Measurements from ENCODE around the gene TNFRSF25. TPM values are rescaled to one million over a fixed set of nuclear protein-coding genes. Genes with fewer than 3 reads are reported as not detected.
"Not testable (repeated sequence)": the region's sequence is repeated elsewhere in the genome, so short reads cannot be mapped to it uniquely, and the experiment has no call there.

The TNFRSF25 gene
- total RNA-seq, 6 experiments from 2014 or later = 1.8 to 3.2 (median 2.7) TPM

GRCh38 chr1:6460301-6461050 is 5.5 kb downstream of the TNFRSF25 start:
- Mint-ChIP-seq H3K27ac (no peak overlapping the region), H3K9me3 (no peaks in the 10 kb centered on the region), H3K4me3 (no peak overlapping the region), H3K36me3 (ENCODE audit: low read depth) (peaks cover 7% of the 10 kb centered on the region), H3K27me3 (ENCODE audit: insufficient read depth) (peaks cover 33% of the 10 kb centered on the region), H3K4me1 (ENCODE audit: low read depth) (no peaks in the 10 kb centered on the region)
- no peak for DNase-seq
- no peak for TF ChIP-seq CTCF (IDR thresholded peaks at IDR 0.05)

- H3K27ac Mint-ChIP-seq = no peak overlapping the region
- no peak for TF ChIP-seq CTCF (IDR thresholded peaks at IDR 0.05)
- H3K4me1 Mint-ChIP-seq (ENCODE audit: low read depth) = no peaks in the 10 kb centered on the region
- no peaks in the 10 kb centered on the region for H3K9me3 Mint-ChIP-seq
- no peak overlapping the region for H3K4me3 Mint-ChIP-seq
- peaks cover 7% of the 10 kb centered on the region for H3K36me3 Mint-ChIP-seq (ENCODE audit: low read depth)
- peaks cover 33% of the 10 kb centered on the region for H3K27me3 Mint-ChIP-seq (ENCODE audit: insufficient read depth)
- DNase-seq = no peak
These were observed 6.1 kb downstream of the TNFRSF25 start for GRCh38 chr1:6459850-6460265.

- no peaks in the 10 kb centered on the region for H3K36me3 Mint-ChIP-seq (ENCODE audit: low read depth)
- no peaks in the 10 kb centered on the region for H3K9me3 Mint-ChIP-seq
- no peak for TF ChIP-seq CTCF (IDR thresholded peaks at IDR 0.05)
- H3K4me1 Mint-ChIP-seq (ENCODE audit: low read depth) = no peaks in the 10 kb centered on the region
- DNase-seq = no peak
- peaks cover 48% of the 10 kb centered on the region for H3K27me3 Mint-ChIP-seq (ENCODE audit: insufficient read depth)
- H3K4me3 Mint-ChIP-seq = no peak overlapping the region
- no peak overlapping the region for H3K27ac Mint-ChIP-seq
These were observed 9.0 kb downstream of the TNFRSF25 start for GRCh38 chr1:6456800-6457466.

GRCh38 chr1:6455752-6456520 is 10.0 kb downstream of the TNFRSF25 start:
- H3K27me3 Mint-ChIP-seq (ENCODE audit: insufficient read depth) = peaks cover 49% of the 10 kb centered on the region
- H3K36me3 Mint-ChIP-seq (ENCODE audit: low read depth); DNase-seq; H3K9me3 Mint-ChIP-seq; H3K4me1 Mint-ChIP-seq (ENCODE audit: low read depth); H3K27ac Mint-ChIP-seq; H3K4me3 Mint-ChIP-seq: not testable (repeated sequence)

- no peak for DNase-seq
- Mint-ChIP-seq H3K4me1 (ENCODE audit: low read depth) (no peaks in the 10 kb centered on the region), H3K9me3 (no peaks in the 10 kb centered on the region), H3K27me3 (ENCODE audit: insufficient read depth) (peaks cover 51% of the 10 kb centered on the region), H3K27ac (no peak overlapping the region), H3K36me3 (ENCODE audit: low read depth) (no peaks in the 10 kb centered on the region), H3K4me3 (no peak overlapping the region)
- TF ChIP-seq CTCF (IDR thresholded peaks at IDR 0.05) = peak; percentile 12; the same call in 1 of the 2 replicates
These were observed 10.9 kb downstream of the TNFRSF25 start for GRCh38 chr1:6454856-6455751.

GRCh38 chr1:6453895-6454855 is 11.8 kb downstream of the TNFRSF25 start:
- H3K27ac Mint-ChIP-seq; DNase-seq; H3K4me3 Mint-ChIP-seq; H3K4me1 Mint-ChIP-seq (ENCODE audit: low read depth); H3K36me3 Mint-ChIP-seq (ENCODE audit: low read depth); H3K9me3 Mint-ChIP-seq: not testable (repeated sequence)
- peaks cover 52% of the 10 kb centered on the region for H3K27me3 Mint-ChIP-seq (ENCODE audit: insufficient read depth)

All from HFFc6 (cell line).